ENCODE data around the gene ZNF281. TPM values are rescaled to one million over a fixed set of nuclear protein-coding genes. Genes with fewer than 3 reads are reported as not detected.

Gene ZNF281
- total RNA-seq, 1 donor from 2014 or later = 34.9 TPM

DNA sequence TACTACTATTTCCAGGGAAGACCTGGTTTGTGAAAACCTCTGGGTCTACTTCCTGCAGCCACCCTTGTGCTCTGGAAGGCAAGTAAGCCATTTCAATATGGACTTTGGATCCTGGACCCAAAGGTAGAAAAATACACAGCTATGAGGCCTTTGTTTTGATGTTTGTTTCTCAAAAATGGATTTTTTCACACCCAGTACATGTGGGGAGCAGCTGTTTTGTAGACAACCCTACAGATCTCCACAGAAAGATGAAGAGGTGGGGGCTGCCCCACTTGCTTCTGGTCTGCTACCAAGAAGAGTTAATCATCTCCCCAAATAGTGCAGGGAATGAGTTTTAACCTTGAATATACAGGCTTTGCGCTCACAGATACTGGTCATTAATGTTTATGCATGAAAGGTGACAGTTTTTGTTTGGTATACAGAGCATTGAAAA lies 29.2 kb downstream of the ZNF281 start:
- H3K4me1 Mint-ChIP-seq (ENCODE audit: low read depth) = peaks cover 62% of the 10 kb centered on the region
- peak overlapping the region; percentile 93 for H3K27ac Mint-ChIP-seq (ENCODE audit: unreplicated experiment)
- H3K4me3 Mint-ChIP-seq (ENCODE audit: unreplicated experiment) = no peak overlapping the region
- DNase-seq (ENCODE audit: low spot score) = no peak
- no peaks in the 10 kb centered on the region for H3K27me3 Mint-ChIP-seq (ENCODE audit: low read depth)
- TF ChIP-seq, protein P1, sequence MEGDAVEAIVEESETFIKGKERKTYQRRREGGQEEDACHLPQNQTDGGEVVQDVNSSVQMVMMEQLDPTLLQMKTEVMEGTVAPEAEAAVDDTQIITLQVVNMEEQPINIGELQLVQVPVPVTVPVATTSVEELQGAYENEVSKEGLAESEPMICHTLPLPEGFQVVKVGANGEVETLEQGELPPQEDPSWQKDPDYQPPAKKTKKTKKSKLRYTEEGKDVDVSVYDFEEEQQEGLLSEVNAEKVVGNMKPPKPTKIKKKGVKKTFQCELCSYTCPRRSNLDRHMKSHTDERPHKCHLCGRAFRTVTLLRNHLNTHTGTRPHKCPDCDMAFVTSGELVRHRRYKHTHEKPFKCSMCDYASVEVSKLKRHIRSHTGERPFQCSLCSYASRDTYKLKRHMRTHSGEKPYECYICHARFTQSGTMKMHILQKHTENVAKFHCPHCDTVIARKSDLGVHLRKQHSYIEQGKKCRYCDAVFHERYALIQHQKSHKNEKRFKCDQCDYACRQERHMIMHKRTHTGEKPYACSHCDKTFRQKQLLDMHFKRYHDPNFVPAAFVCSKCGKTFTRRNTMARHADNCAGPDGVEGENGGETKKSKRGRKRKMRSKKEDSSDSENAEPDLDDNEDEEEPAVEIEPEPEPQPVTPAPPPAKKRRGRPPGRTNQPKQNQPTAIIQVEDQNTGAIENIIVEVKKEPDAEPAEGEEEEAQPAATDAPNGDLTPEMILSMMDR (IDR thresholded peaks at IDR 0.05) = no peak
- H3K36me3 Mint-ChIP-seq (ENCODE audit: low read depth) = no peaks in the 10 kb centered on the region
- H3K9me3 Mint-ChIP-seq (ENCODE audit: low read depth) = no peaks in the 10 kb centered on the region

DNA sequence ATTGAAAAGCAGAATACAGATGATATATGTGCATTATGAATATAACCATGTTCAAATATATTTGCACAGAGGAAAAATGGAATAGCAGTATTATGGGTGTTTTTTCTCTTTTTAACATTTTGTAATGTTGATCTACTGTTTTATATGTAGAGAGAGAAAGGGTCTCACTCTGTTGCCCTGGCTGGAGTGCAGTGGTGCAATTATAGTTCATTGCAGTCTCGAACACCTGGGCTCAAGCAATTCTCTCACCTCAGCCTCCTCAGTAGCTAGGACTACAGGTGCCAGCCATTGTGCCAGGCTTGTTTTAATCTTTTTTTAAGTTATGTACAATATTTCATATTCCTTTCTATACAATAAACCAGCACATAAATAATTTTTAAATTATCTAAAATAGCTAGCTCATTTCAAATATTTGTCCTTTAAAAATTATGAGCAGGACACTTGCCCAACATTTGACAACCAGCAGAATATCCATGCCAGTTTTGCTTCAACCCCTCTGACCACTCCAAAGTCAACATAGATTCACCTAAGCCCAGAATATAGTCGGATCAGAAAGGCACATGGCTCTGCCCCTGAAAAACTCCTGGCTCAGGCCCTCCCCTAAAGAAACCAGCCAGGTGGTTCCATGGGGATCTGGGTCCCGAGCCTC lies 29.8 kb downstream of the ZNF281 start:
- DNase-seq (ENCODE audit: low spot score) = no peak
- TF ChIP-seq, protein P1 (IDR thresholded peaks at IDR 0.05) = no peak
- Mint-ChIP-seq H3K4me3 (ENCODE audit: unreplicated experiment) (no peak overlapping the region), H3K9me3 (ENCODE audit: low read depth) (no peaks in the 10 kb centered on the region), H3K27ac (ENCODE audit: unreplicated experiment) (peak overlapping the region; percentile 93), H3K27me3 (ENCODE audit: low read depth) (no peaks in the 10 kb centered on the region), H3K4me1 (ENCODE audit: low read depth) (peaks cover 68% of the 10 kb centered on the region), H3K36me3 (ENCODE audit: low read depth) (no peaks in the 10 kb centered on the region)

DNA sequence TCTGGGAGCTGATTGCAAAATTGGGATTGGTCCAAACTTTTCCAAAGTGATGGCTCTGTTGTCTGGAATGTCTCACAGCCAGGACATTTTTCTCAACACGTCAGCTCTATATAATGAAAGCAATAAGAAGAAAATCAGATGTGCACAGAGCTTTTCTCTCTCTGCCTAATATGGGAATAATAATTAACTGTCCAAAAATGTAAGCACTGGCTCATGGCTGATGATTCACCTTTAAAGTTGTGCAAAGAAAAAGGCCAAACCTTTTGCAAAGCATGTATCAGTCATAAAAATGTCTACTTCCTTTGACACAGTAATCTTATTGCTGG lies 30.4 kb downstream of the ZNF281 start:
- H3K9me3 Mint-ChIP-seq (ENCODE audit: low read depth) = no peaks in the 10 kb centered on the region
- TF ChIP-seq, protein P1 (IDR thresholded peaks at IDR 0.05) = no peak

DNA sequence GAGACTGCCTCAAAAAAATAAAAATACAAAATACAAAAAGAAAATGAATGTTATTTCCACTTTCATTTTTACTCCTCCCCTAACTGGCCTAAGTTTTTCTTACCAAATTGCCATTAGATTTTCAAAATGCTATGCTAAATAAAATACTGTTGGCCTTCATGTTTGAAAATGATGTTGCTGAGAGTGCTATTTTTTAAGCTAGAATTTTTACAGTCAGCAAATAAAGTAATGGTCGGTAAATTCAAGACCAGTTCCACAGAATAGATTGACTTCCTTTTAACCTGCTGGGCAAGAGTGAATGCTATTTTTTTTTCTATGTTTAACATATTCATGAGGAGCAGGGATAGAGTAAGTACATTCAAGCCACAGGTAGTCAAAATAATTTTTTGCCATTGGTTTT lies 31.7 kb downstream of the ZNF281 start:
- TF ChIP-seq, protein P1 (IDR thresholded peaks at IDR 0.05) = no peak
- Mint-ChIP-seq H3K27ac (ENCODE audit: unreplicated experiment) (peak overlapping the region; percentile 18), H3K4me3 (ENCODE audit: unreplicated experiment) (no peak overlapping the region), H3K4me1 (ENCODE audit: low read depth) (peaks cover 83% of the 10 kb centered on the region), H3K9me3 (ENCODE audit: low read depth) (no peaks in the 10 kb centered on the region), H3K36me3 (ENCODE audit: low read depth) (no peaks in the 10 kb centered on the region), H3K27me3 (ENCODE audit: low read depth) (no peaks in the 10 kb centered on the region)
- DNase-seq (ENCODE audit: low spot score) = no peak

More for the DNA sequence above, 30.4 kb downstream of the ZNF281 start:
- no peak for DNase-seq (ENCODE audit: low spot score)
- Mint-ChIP-seq H3K4me1 (ENCODE audit: low read depth) (peaks cover 74% of the 10 kb centered on the region), H3K36me3 (ENCODE audit: low read depth) (no peaks in the 10 kb centered on the region), H3K27ac (ENCODE audit: unreplicated experiment) (peak overlapping the region; percentile 93), H3K4me3 (ENCODE audit: unreplicated experiment) (no peak overlapping the region), H3K27me3 (ENCODE audit: low read depth) (no peaks in the 10 kb centered on the region)

DNA sequence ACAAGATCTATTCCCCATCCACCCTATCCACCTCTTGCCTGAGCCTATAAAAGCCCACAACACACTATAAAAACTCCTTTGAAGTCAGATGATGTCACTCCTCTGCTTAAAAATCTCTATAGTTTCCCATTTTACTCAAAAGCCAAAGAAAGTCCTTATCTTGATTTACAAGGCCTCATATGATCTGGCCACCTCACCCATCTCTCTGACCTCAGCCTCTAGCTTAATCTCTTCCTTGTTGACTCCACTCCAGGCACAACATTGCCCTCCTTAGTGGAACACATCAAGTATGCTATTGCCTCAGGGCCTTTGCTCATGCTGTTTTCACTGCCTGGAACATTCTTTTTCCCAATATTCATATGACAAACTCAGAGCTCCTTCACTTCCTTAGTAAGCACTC lies 33.3 kb downstream of the ZNF281 start:
- no peak overlapping the region for H3K4me3 Mint-ChIP-seq (ENCODE audit: unreplicated experiment)
- TF ChIP-seq, protein P1 (IDR thresholded peaks at IDR 0.05) = no peak
- no peaks in the 10 kb centered on the region for H3K9me3 Mint-ChIP-seq (ENCODE audit: low read depth)
- no peak for DNase-seq (ENCODE audit: low spot score)
- H3K36me3 Mint-ChIP-seq (ENCODE audit: low read depth) = no peaks in the 10 kb centered on the region
- H3K4me1 Mint-ChIP-seq (ENCODE audit: low read depth) = peaks cover 88% of the 10 kb centered on the region
- H3K27me3 Mint-ChIP-seq (ENCODE audit: low read depth) = no peaks in the 10 kb centered on the region
- H3K27ac Mint-ChIP-seq (ENCODE audit: unreplicated experiment) = peak overlapping the region; percentile 6
